ENCODE results near the gene ODC1. TPM values are rescaled to one million over a fixed set of nuclear protein-coding genes. Genes with fewer than 3 reads are reported as not detected.

ODC1 gene
- polyA plus RNA-seq, 4 donors = 12.5 to 109 (median 65.5) TPM

DNA sequence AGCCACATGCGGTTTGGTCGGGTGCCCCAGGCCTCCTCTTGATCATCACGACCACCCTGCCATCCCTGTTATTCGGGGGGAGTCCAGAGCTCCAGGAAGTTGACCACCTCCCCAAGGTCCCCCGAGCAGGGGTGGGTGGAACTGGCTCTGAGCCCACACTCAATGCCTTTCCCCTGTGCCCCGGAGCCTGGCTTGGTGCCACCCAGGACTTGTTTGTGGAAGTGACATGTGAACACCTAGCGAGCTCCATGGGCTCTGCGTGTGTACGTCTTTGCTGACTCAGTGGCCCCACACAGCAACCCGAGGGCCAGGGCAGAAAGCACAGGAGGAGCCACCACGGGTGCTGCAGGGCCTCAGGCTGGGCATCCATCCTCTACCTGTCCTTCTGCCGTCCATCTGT lies 32.5 kb downstream of the ODC1 start:
- FAIRE-seq (no peak), DNase-seq (no peak)
- H3K4me1 ChIP-seq (ENCODE audit: control insufficient read depth in 3 of 3, insufficient read depth in 2 of 3, low read depth in 1 of 3, low read length in 2 of 3) = peaks cover 0 to 41% (median 7%) of the 10 kb centered on the region in 3 donors
- 51 to 69% (median 66%) methylated on average over 12 of the region's 12 CpGs for WGBS, 3 donors
- H3K36me3 ChIP-seq (ENCODE audit: control insufficient read depth in 3 of 3, insufficient read depth in 2 of 3, low read depth in 1 of 3, low read length in 3 of 3) = peaks cover 0 to 65% (median 4%) of the 10 kb centered on the region in 3 donors
- H3K27ac ChIP-seq (ENCODE audit: low read depth in 1 of 3, low read length in 2 of 3) = no peak overlapping the region
- no peaks in the 10 kb centered on the region for H3K27me3 ChIP-seq (ENCODE audit: control insufficient read depth in 3 of 3, insufficient read depth in 3 of 3, low read length in 3 of 3)
- H3K9me3 ChIP-seq (ENCODE audit: control insufficient read depth in 2 of 2, insufficient read depth in 1 of 2, low read depth in 1 of 2, low read length in 1 of 2) = peaks cover 0 to 9% of the 10 kb centered on the region in 2 donors
- no peak overlapping the region for H3K4me3 ChIP-seq (ENCODE audit: low read depth in 1 of 3, low read length in 3 of 3)

DNA sequence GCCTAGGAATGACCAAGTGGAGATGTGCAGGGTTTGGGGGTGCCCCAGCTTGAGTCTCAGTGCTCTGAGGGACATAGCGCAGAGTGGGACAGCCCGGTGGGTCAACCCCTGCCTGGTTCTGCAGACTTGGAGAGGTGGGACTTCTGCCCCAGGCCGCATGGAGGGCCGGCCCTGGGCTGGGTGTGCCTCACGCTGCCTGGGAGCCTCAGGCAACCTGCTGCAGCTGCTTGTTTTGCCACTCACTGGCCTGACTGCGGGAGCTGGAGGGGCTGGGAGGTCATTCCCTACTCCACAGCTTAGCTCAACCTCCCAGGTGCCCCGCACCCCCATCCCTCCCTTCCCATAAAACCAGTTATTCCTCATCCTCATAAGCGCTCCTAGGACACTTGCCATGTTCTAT lies 33.1 kb downstream of the ODC1 start:
- 53 to 81% (median 65%) methylated on average over 6 to 8 of the region's 8 CpGs for WGBS, 3 donors
- Histone ChIP-seq H3K36me3 (ENCODE audit: control insufficient read depth in 3 of 3, insufficient read depth in 2 of 3, low read depth in 1 of 3, low read length in 3 of 3) (peaks cover 0 to 62% (median 2%) of the 10 kb centered on the region in 3 donors), H3K27ac (ENCODE audit: low read depth in 1 of 3, low read length in 2 of 3) (peak overlapping the region in 1 of 3 donors; percentile 36), H3K27me3 (ENCODE audit: control insufficient read depth in 3 of 3, insufficient read depth in 3 of 3, low read length in 3 of 3) (no peaks in the 10 kb centered on the region), H3K4me1 (ENCODE audit: control insufficient read depth in 3 of 3, insufficient read depth in 2 of 3, low read depth in 1 of 3, low read length in 2 of 3) (peaks cover 0 to 47% (median 7%) of the 10 kb centered on the region in 3 donors), H3K9me3 (ENCODE audit: control insufficient read depth in 2 of 2, insufficient read depth in 1 of 2, low read depth in 1 of 2, low read length in 1 of 2) (peaks cover 0 to 9% of the 10 kb centered on the region in 2 donors), H3K4me3 (ENCODE audit: low read depth in 1 of 3, low read length in 3 of 3) (no peak overlapping the region)
- no peak for FAIRE-seq
- DNase-seq = no peak

DNA sequence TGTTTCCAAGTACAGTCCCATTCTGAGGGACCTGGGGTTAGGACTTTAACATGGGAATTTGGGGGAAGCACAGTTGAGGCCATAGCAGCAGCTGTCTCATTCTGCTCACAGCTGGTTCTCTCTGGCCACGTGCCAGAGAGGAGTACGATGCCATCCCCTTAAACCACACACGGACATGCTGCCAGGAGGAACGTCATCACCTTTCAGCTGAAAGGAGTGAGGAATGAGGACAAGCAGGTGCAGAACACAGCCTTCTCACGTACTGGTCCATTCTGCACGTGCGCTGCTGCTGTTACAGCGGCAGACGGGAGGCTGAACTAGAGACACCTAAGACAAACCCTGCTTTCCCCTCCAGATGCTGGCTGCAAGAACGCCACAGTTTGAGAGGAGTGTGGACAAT lies 33.5 kb downstream of the ODC1 start:
- Histone ChIP-seq H3K4me1 (ENCODE audit: control insufficient read depth in 3 of 3, insufficient read depth in 2 of 3, low read depth in 1 of 3, low read length in 2 of 3) (peaks cover 0 to 50% (median 7%) of the 10 kb centered on the region in 3 donors), H3K4me3 (ENCODE audit: low read depth in 1 of 3, low read length in 3 of 3) (no peak overlapping the region), H3K36me3 (ENCODE audit: control insufficient read depth in 3 of 3, insufficient read depth in 2 of 3, low read depth in 1 of 3, low read length in 3 of 3) (peaks cover 0 to 60% (median 0%) of the 10 kb centered on the region in 3 donors), H3K27ac (ENCODE audit: low read depth in 1 of 3, low read length in 2 of 3) (peak overlapping the region; percentile 36 to 71 (median 53)), H3K9me3 (ENCODE audit: control insufficient read depth in 2 of 2, insufficient read depth in 1 of 2, low read depth in 1 of 2, low read length in 1 of 2) (peaks cover 0 to 9% of the 10 kb centered on the region in 2 donors), H3K27me3 (ENCODE audit: control insufficient read depth in 3 of 3, insufficient read depth in 3 of 3, low read length in 3 of 3) (no peaks in the 10 kb centered on the region)
- FAIRE-seq = no peak
- peak in 1 of 2 donors; percentile 54 for DNase-seq
- WGBS, 3 donors = 18 to 56% (median 34%) methylated on average over 10 of the region's 10 CpGs

DNA sequence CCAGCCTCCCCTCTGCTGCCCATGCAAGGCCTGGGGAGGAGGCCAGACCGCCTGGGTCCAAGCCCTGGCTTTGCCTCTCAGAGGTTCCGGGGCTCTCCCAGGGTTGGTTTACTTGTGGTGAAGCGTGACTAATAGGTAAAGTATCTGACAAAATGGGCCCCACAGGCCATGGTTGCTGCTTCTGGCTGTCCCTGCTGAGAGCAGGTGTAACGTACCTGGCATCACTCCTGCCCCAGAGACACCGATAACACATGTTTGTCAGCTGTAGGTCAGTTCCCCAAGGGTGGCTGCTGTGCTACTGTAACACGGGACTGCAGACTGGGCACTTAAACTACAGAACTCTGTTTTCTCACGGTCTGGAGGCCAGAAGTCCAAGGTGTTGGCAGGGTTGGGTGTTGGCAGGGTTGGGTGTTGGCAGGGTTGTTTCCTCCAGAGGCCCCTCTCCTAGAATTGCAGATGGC lies 34.1 kb downstream of the ODC1 start:
- FAIRE-seq (no peak), DNase-seq (peak; percentile 76 to 93)
- no peaks in the 10 kb centered on the region for H3K27me3 ChIP-seq (ENCODE audit: control insufficient read depth in 3 of 3, insufficient read depth in 3 of 3, low read length in 3 of 3)
- H3K4me1 ChIP-seq (ENCODE audit: control insufficient read depth in 3 of 3, insufficient read depth in 2 of 3, low read depth in 1 of 3, low read length in 2 of 3) = peaks cover 0 to 56% (median 7%) of the 10 kb centered on the region in 3 donors
- no peak overlapping the region for H3K4me3 ChIP-seq (ENCODE audit: low read depth in 1 of 3, low read length in 3 of 3)
- H3K9me3 ChIP-seq (ENCODE audit: control insufficient read depth in 2 of 2, insufficient read depth in 1 of 2, low read depth in 1 of 2, low read length in 1 of 2) = peaks cover 0 to 9% of the 10 kb centered on the region in 2 donors
- H3K27ac ChIP-seq (ENCODE audit: low read depth in 1 of 3, low read length in 2 of 3) = peak overlapping the region in 2 of 3 donors; percentile 53 to 71
- WGBS, 3 donors = 17 to 62% (median 37%) methylated on average over 7 of the region's 7 CpGs
- H3K36me3 ChIP-seq (ENCODE audit: control insufficient read depth in 3 of 3, insufficient read depth in 2 of 3, low read depth in 1 of 3, low read length in 3 of 3) = peaks cover 0 to 59% (median 0%) of the 10 kb centered on the region in 3 donors

DNA sequence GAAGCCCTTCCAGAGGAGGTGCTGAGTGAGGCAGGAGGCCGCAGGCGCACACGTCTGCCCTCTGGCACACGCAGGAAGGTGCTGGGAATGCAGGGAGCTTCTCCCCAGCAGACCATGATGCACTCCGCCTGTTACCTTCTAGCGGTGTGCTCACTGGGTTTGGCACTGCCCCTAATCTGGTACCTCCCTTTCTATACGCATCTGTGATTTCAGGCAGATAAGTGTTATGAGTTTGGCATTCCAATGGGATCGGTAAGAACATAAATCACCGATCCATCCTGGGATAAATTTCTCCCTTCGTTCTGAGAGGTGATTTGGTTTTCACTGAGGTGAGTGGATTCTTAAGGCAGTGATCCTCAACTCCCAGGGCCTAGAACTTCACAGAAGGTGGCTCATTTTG lies 34.6 kb downstream of the ODC1 start:
- Histone ChIP-seq H3K27me3 (ENCODE audit: control insufficient read depth in 3 of 3, insufficient read depth in 3 of 3, low read length in 3 of 3) (no peaks in the 10 kb centered on the region), H3K4me1 (ENCODE audit: control insufficient read depth in 3 of 3, insufficient read depth in 2 of 3, low read depth in 1 of 3, low read length in 2 of 3) (peaks cover 3 to 61% (median 7%) of the 10 kb centered on the region in 3 donors), H3K36me3 (ENCODE audit: control insufficient read depth in 3 of 3, insufficient read depth in 2 of 3, low read depth in 1 of 3, low read length in 3 of 3) (peaks cover 0 to 59% (median 0%) of the 10 kb centered on the region in 3 donors), H3K4me3 (ENCODE audit: low read depth in 1 of 3, low read length in 3 of 3) (no peak overlapping the region), H3K9me3 (ENCODE audit: control insufficient read depth in 2 of 2, insufficient read depth in 1 of 2, low read depth in 1 of 2, low read length in 1 of 2) (peaks cover 0 to 9% of the 10 kb centered on the region in 2 donors), H3K27ac (ENCODE audit: low read depth in 1 of 3, low read length in 2 of 3) (peak overlapping the region in 2 of 3 donors; percentile 53 to 71)
- FAIRE-seq = no peak
- no peak for DNase-seq
- WGBS, 3 donors = 49 to 80% (median 69%) methylated on average over 10 of the region's 10 CpGs

DNA sequence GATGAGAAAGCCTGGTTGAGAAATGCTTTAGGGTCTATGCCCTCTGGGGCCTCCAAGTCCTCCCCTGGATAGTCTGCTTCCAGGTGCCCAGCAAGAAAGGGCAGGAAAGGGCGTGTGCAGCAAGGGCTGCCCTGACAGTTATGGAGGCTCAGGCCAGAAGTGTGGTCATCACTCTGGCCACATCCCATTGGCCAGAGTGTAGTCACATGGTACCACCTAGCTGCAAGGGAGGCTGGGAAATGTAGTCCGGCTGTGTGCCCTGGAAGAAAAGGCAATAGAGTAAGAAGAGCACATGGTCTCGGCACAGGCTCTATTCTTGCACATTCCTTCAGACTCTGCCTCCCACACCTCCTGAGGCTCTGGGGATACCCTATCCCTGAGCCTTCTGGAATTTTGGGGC lies 35.7 kb downstream of the ODC1 start:
- Histone ChIP-seq H3K4me3 (ENCODE audit: low read depth in 1 of 3, low read length in 3 of 3) (no peak overlapping the region), H3K36me3 (ENCODE audit: control insufficient read depth in 3 of 3, insufficient read depth in 2 of 3, low read depth in 1 of 3, low read length in 3 of 3) (peaks cover 0 to 60% (median 0%) of the 10 kb centered on the region in 3 donors), H3K4me1 (ENCODE audit: control insufficient read depth in 3 of 3, insufficient read depth in 2 of 3, low read depth in 1 of 3, low read length in 2 of 3) (peaks cover 10 to 70% (median 10%) of the 10 kb centered on the region in 3 donors), H3K27me3 (ENCODE audit: control insufficient read depth in 3 of 3, insufficient read depth in 3 of 3, low read length in 3 of 3) (no peaks in the 10 kb centered on the region), H3K27ac (ENCODE audit: low read depth in 1 of 3, low read length in 2 of 3) (no peak overlapping the region), H3K9me3 (ENCODE audit: control insufficient read depth in 2 of 2, insufficient read depth in 1 of 2, low read depth in 1 of 2, low read length in 1 of 2) (peaks cover 0 to 9% of the 10 kb centered on the region in 2 donors)
- 95 to 96% (median 95%) methylated on average over 3 of the region's 3 CpGs for WGBS, 3 donors
- DNase-seq (peak in 1 of 2 donors; percentile 52), FAIRE-seq (no peak)

DNA sequence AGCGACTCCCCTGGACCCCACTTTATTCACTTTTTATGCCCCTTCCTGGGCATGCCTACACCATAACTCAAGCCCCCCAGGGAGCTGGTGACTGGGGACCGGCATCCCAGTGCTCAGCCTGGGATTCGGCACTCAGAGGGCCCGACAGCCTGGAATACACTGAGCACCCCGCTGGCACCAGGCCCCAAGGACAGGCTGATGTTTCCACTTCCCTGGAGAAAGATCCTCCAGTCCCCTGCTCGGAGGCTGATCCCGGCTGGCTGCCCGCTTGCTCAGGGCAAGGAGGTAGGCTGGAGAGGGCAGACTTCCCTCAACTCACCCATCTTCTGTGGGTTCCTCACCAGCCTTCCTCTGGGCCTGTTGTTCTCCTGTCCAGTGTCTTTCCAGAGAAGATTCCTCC lies 36.6 kb downstream of the ODC1 start:
- WGBS, 3 donors = 91 to 95% (median 94%) methylated on average over 8 of the region's 8 CpGs
- no peak overlapping the region for H3K27ac ChIP-seq (ENCODE audit: low read depth in 1 of 3, low read length in 2 of 3)
- peaks cover 11 to 68% (median 12%) of the 10 kb centered on the region in 3 donors for H3K4me1 ChIP-seq (ENCODE audit: control insufficient read depth in 3 of 3, insufficient read depth in 2 of 3, low read depth in 1 of 3, low read length in 2 of 3)
- peaks cover 0 to 65% (median 0%) of the 10 kb centered on the region in 3 donors for H3K36me3 ChIP-seq (ENCODE audit: control insufficient read depth in 3 of 3, insufficient read depth in 2 of 3, low read depth in 1 of 3, low read length in 3 of 3)
- no peak overlapping the region for H3K4me3 ChIP-seq (ENCODE audit: low read depth in 1 of 3, low read length in 3 of 3)
- DNase-seq = no peak
- H3K9me3 ChIP-seq (ENCODE audit: control insufficient read depth in 2 of 2, insufficient read depth in 1 of 2, low read depth in 1 of 2, low read length in 1 of 2) = peaks cover 0 to 9% of the 10 kb centered on the region in 2 donors
- FAIRE-seq = no peak
- H3K27me3 ChIP-seq (ENCODE audit: control insufficient read depth in 3 of 3, insufficient read depth in 3 of 3, low read length in 3 of 3) = no peaks in the 10 kb centered on the region

DNA sequence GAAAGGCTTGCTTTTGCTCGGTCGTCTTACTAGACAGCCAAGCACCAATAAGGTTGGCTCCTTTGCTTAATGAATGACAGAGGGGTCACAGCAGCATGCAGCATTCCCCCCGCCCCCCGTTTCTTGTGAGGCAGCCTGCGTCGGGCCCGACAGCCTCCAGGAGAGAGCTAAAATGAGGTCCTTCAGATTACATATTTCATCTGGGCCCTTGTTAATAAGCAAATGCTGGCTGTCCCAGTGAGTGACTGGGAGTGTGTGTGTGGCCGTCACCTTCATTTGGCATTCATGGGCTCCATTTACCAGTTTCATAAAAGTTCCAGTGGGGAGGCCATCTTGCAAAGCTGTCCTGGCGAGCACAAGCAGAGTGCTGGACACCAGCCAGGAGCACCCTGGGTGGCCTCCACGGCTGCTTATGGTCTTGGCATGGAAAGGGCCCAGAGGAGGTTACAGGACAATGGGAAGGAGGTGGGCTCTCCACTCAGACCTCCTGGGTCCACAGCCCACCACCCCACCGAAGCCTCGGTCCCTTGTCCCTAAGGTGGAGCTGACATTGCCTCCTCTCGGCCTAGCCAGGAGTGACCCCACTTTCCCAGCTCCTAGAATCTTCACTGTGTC lies 37.2 kb downstream of the ODC1 start:
- H3K36me3 ChIP-seq (ENCODE audit: control insufficient read depth in 3 of 3, insufficient read depth in 2 of 3, low read depth in 1 of 3, low read length in 3 of 3) = peaks cover 0 to 67% (median 0%) of the 10 kb centered on the region in 3 donors
- 80 to 88% (median 88%) methylated on average over 13 of the region's 13 CpGs for WGBS, 3 donors
- peaks cover 0 to 9% of the 10 kb centered on the region in 2 donors for H3K9me3 ChIP-seq (ENCODE audit: control insufficient read depth in 2 of 2, insufficient read depth in 1 of 2, low read depth in 1 of 2, low read length in 1 of 2)
- H3K4me3 ChIP-seq (ENCODE audit: low read depth in 1 of 3, low read length in 3 of 3) = no peak overlapping the region
- DNase-seq = no peak
- H3K27me3 ChIP-seq (ENCODE audit: control insufficient read depth in 3 of 3, insufficient read depth in 3 of 3, low read length in 3 of 3) = no peaks in the 10 kb centered on the region
- H3K27ac ChIP-seq (ENCODE audit: low read depth in 1 of 3, low read length in 2 of 3) = peak overlapping the region in 2 of 3 donors; percentile 26 to 48
- no peak for FAIRE-seq
- H3K4me1 ChIP-seq (ENCODE audit: control insufficient read depth in 3 of 3, insufficient read depth in 2 of 3, low read depth in 1 of 3, low read length in 2 of 3) = peaks cover 11 to 68% (median 12%) of the 10 kb centered on the region in 3 donors

Data from small intestine (tissue), 7 donors.